H9 (cell line): ENCODE measurements around the gene REEP3. TPM values are rescaled to one million over a fixed set of nuclear protein-coding genes. Genes with fewer than 3 reads are reported as not detected.
A peak's percentile ranks its signal among the peaks of the same experiment; 100 is the strongest.

Experiments used
- DNase-seq: peaks from one replicate; pipeline ENCODE4 v3.0.0-alpha.2; 2017
- H2AFZ ChIP-seq: one replicate; pipeline ENCODE4 v1.6.1; 2013; ENCODE audit warnings: mild to moderate bottlenecking, low read length, control low read depth, moderate library complexity
- H2AK5ac ChIP-seq: 2 replicates; pipeline ENCODE4 v1.6.1; 2013; ENCODE audit warnings: low read length, control low read depth, mixed read lengths; ENCODE audit not compliant: insufficient read length
- H2BK120ac ChIP-seq: one replicate; pipeline ENCODE4 v1.6.1; 2013; ENCODE audit warnings: low read depth, mild to moderate bottlenecking, low read length, control low read depth, inconsistent platforms; ENCODE audit not compliant: poor library complexity, severe bottlenecking
- H2BK12ac ChIP-seq: 2 replicates; pipeline ENCODE4 v1.6.1; 2013; ENCODE audit warnings: low read length, control low read depth, mixed read lengths, low read depth; ENCODE audit not compliant: insufficient read length
- H2BK15ac ChIP-seq: 2 replicates; pipeline ENCODE4 v1.6.1; 2013; ENCODE audit warnings: low read depth, low read length, control low read depth
- H2BK20ac ChIP-seq: one replicate; pipeline ENCODE4 v1.6.1; 2013; ENCODE audit warnings: low read depth, mild to moderate bottlenecking, low read length, control low read depth, inconsistent platforms; ENCODE audit not compliant: poor library complexity, severe bottlenecking
- H2BK5ac ChIP-seq: 2 replicates; pipeline ENCODE4 v1.6.1; 2013; ENCODE audit warnings: low read length, control low read depth, mixed read lengths; ENCODE audit not compliant: insufficient read length
- H3K14ac ChIP-seq: 2 replicates; pipeline ENCODE4 v1.6.1; 2013; ENCODE audit warnings: low read length, control low read depth; ENCODE audit not compliant: insufficient read depth
- H3K18ac ChIP-seq: 2 replicates; pipeline ENCODE4 v1.6.1; 2013; ENCODE audit warnings: low read depth, mild to moderate bottlenecking, mixed read lengths, low read length, control low read depth; ENCODE audit not compliant: insufficient read length
- H3K23ac ChIP-seq: 2 replicates; pipeline ENCODE4 v1.6.1; 2013; ENCODE audit warnings: low read length, control low read depth, mixed read lengths, low read depth; ENCODE audit not compliant: insufficient read length
- H3K23me2 ChIP-seq: 2 replicates; pipeline ENCODE4 v1.6.1; 2013; ENCODE audit warnings: low read depth, mild to moderate bottlenecking, mixed read lengths, low read length, control low read depth; ENCODE audit not compliant: insufficient read length, poor library complexity, severe bottlenecking
- H3K27ac ChIP-seq: 2 replicates; pipeline ENCODE4 v1.5.1; 2013; ENCODE audit warnings: low read length, control low read depth, mixed read lengths, low read depth; ENCODE audit not compliant: insufficient read length
- H3K27me3 ChIP-seq: 2 replicates; pipeline ENCODE4 v1.6.1; 2013; ENCODE audit warnings: low read length, control low read depth, inconsistent platforms; ENCODE audit not compliant: insufficient read depth
- H3K4ac ChIP-seq: 2 replicates; pipeline ENCODE4 v1.6.1; 2013; ENCODE audit warnings: low read depth, mild to moderate bottlenecking, control low read depth, inconsistent platforms, low read length, moderate library complexity
- H3K4me1 ChIP-seq: 2 replicates; pipeline ENCODE4 v1.6.1; 2013; ENCODE audit warnings: low read length, control low read depth, inconsistent platforms; ENCODE audit not compliant: insufficient read depth
- H3K4me2 ChIP-seq: 2 replicates; pipeline ENCODE4 v1.6.1; 2013; ENCODE audit warnings: low read length, control low read depth, mixed read lengths; ENCODE audit not compliant: insufficient read length, insufficient read depth
- H3K56ac ChIP-seq: 2 replicates; pipeline ENCODE4 v1.6.1; 2013; ENCODE audit warnings: low read depth, mild to moderate bottlenecking, mixed read lengths, low read length, control low read depth; ENCODE audit not compliant: insufficient read length
- H3K79me1 ChIP-seq: 2 replicates; pipeline ENCODE4 v1.6.1; 2013; ENCODE audit warnings: low read depth, mild to moderate bottlenecking, moderate library complexity, low read length, control low read depth, inconsistent platforms; ENCODE audit not compliant: insufficient read depth, poor library complexity, severe bottlenecking
- H3K79me2 ChIP-seq: 2 replicates; pipeline ENCODE4 v1.6.1; 2013; ENCODE audit warnings: low read length, control low read depth, inconsistent platforms; ENCODE audit not compliant: insufficient read depth
- H3K9ac ChIP-seq: 2 replicates; pipeline ENCODE4 v1.6.1; 2013; ENCODE audit warnings: low read length, control low read depth, mixed read lengths; ENCODE audit not compliant: insufficient read length; ENCODE audit errors: extremely low read depth
- H3K9me3 ChIP-seq: one replicate; pipeline ENCODE4 v1.6.1; 2013; ENCODE audit warnings: low read depth, low read length, inconsistent platforms; ENCODE audit not compliant: control insufficient read depth
- H3T11ph ChIP-seq: one replicate; pipeline ENCODE4 v1.6.1; 2013; ENCODE audit warnings: mild to moderate bottlenecking, low read length, control low read depth, inconsistent platforms
- H4K20me1 ChIP-seq: one replicate; pipeline ENCODE4 v1.6.1; 2013; ENCODE audit not compliant: control insufficient read depth, insufficient read length, insufficient read depth
- H4K5ac ChIP-seq: 2 replicates; pipeline ENCODE4 v1.6.1; 2013; ENCODE audit warnings: low read depth, mild to moderate bottlenecking, mixed read lengths, low read length, control low read depth; ENCODE audit not compliant: insufficient read length
- H4K8ac ChIP-seq: replicated peaks from 2 replicates; pipeline ENCODE4 v1.6.1; 2013; ENCODE audit warnings: low read length, control low read depth, mixed read lengths, low read depth; ENCODE audit not compliant: insufficient read length
- H4K91ac ChIP-seq: 2 replicates; pipeline ENCODE4 v1.6.1; 2013; ENCODE audit warnings: low read depth, mild to moderate bottlenecking, moderate library complexity, mixed read lengths, low read length, control low read depth; ENCODE audit not compliant: insufficient read length
- H3K27ac Mint-ChIP-seq, 3 experiments: 2 replicates in 2 of 3; 3 replicates in 1 of 3; pipeline ENCODE4 v1.8.0; 2020 to 2021; ENCODE audit warnings: mixed read lengths in 3 of 3, mild to moderate bottlenecking in 1 of 3, moderate library complexity in 1 of 3
- H3K27me3 Mint-ChIP-seq: 2 replicates; pipeline ENCODE4 v1.8.0; 2021; ENCODE audit warnings: low read depth, mild to moderate bottlenecking, moderate library complexity, mixed read lengths
- H3K36me3 Mint-ChIP-seq, 3 experiments: 2 replicates in 2 of 3; 3 replicates in 1 of 3; pipeline ENCODE4 v1.8.0; 2020 to 2021; ENCODE audit warnings: low read depth in 3 of 3, mixed read lengths in 3 of 3; ENCODE audit not compliant: insufficient read depth in 1 of 3
- H3K4me1 Mint-ChIP-seq, 2 experiments: 2 replicates each; pipeline ENCODE4 v1.8.0; 2020; ENCODE audit warnings: mixed read lengths in 2 of 2
- H3K4me3 Mint-ChIP-seq, 2 experiments: 2 replicates in 1 of 2; 3 replicates in 1 of 2; pipeline ENCODE4 v1.8.0; 2020 to 2021; ENCODE audit warnings: mild to moderate bottlenecking in 2 of 2, mixed read lengths in 2 of 2, moderate library complexity in 1 of 2
- H3K9me3 Mint-ChIP-seq, 2 experiments: 2 replicates in 1 of 2; 3 replicates in 1 of 2; pipeline ENCODE4 v1.8.0; 2020; ENCODE audit warnings: mild to moderate bottlenecking in 2 of 2, mixed read lengths in 2 of 2, moderate library complexity in 1 of 2
- CTCF ChIP-seq: fragments of 200-600 bp; sonication (generic); conservative IDR thresholded peaks from 3 replicates; pipeline ENCODE4 v1.8.0; 2021; ENCODE audit warnings: antibody characterized with exemption, mild to moderate bottlenecking
- WGBS: extraction: QIAGEN DNeasy Blood & Tissue Kit; methylation state at CpG from one replicate; pipeline ENCODE4 v1.1.7; 2013; ENCODE audit warnings: missing lambda C conversion rate, low lambda C conversion rate, mixed read lengths; ENCODE audit not compliant: insufficient read length; ENCODE audit errors: extremely low coverage; 5-methylcytosine and 5-hydroxymethylcytosine counted together
- long read RNA-seq: library from polyadenylated mRNA; unstranded; transcript quantifications from one replicate; pipeline ENCODE4 v2.0.0, GENCODE V29; 2020
- total RNA-seq: library from RNA; stranded (reverse); gene quantifications from 2 replicates; pipeline ENCODE4 v1.2.1, GENCODE V29; 2021

REEP3 gene
- total RNA-seq = 21.4 and 23.8 TPM in 2 replicates
- long read RNA-seq, full-length matches to known transcripts = 6 of 21 reads
- long read RNA-seq, partial matches to known transcripts = 9 of 21 reads
- long read RNA-seq, other reads (novel, unspliced or antisense) = 6 of 21 reads

GRCh38 chr10:63520500-63521415 lies at the start of gene REEP3:
Gene REEP3, plus strand, starts transcription at chr10:63521401. Its CDS starts 145 bp downstream, at chr10:63521546.
- no peaks in the 10 kb centered on the region for H4K20me1 ChIP-seq
- peaks cover 36% of the 10 kb centered on the region; the same call in 1 of the 2 replicates for H3K79me2 ChIP-seq
- no peak within 1 kb of the TSS for H2BK120ac ChIP-seq
- no peaks in the 10 kb centered on the region for H3K27me3 ChIP-seq
- H3K4me1 ChIP-seq = peaks cover 3% of the 10 kb centered on the region; the same call in 1 of the 2 replicates
- TF ChIP-seq CTCF = no peak
- H2AFZ ChIP-seq = no peak within 1 kb of the TSS
- H3K14ac ChIP-seq = peak within 1 kb of the TSS; percentile 98
- no peak within 1 kb of the TSS for H2AK5ac ChIP-seq
- Mint-ChIP-seq H3K27ac (peak within 1 kb of the TSS; percentile 96 to 98 (median 97)), H3K27me3 (peaks cover 4% of the 10 kb centered on the region; the same call in 1 of the 2 replicates), H3K4me1 (peaks cover 67 to 69% of the 10 kb centered on the region in 2 experiments), H3K36me3 (peaks cover 0 to 5% (median 4%) of the 10 kb centered on the region in 3 experiments; a peak in 4 of 7 replicates), H3K4me3 (peak within 1 kb of the TSS; percentile 85 to 87), H3K9me3 (no peaks in the 10 kb centered on the region)
- no peak within 1 kb of the TSS; the same call in 1 of the 2 replicates for H3K4ac ChIP-seq
- no peak within 1 kb of the TSS for H3K23ac ChIP-seq
- H2BK20ac ChIP-seq = no peak within 1 kb of the TSS
- H4K5ac ChIP-seq = peak within 1 kb of the TSS; percentile 66
- no peaks in the 10 kb centered on the region for H3K9me3 ChIP-seq
- no peak within 1 kb of the TSS for H4K8ac ChIP-seq
- DNase-seq = peak; percentile 70
- no peak within 1 kb of the TSS for H3K56ac ChIP-seq
- H3K79me1 ChIP-seq = peaks cover 8% of the 10 kb centered on the region
- WGBS = no CpG with 5 or more reads among the region's 52 CpGs
- H2BK5ac ChIP-seq = peak within 1 kb of the TSS; percentile 86
- H3T11ph ChIP-seq = no peak within 1 kb of the TSS
- no peak within 1 kb of the TSS for H4K91ac ChIP-seq
- H3K9ac ChIP-seq = peak within 1 kb of the TSS; percentile 93
- no peaks in the 10 kb centered on the region for H3K23me2 ChIP-seq
- H3K4me2 ChIP-seq = peak within 1 kb of the TSS; percentile 84
- H3K27ac ChIP-seq = peak within 1 kb of the TSS; percentile 81
- no peak within 1 kb of the TSS for H2BK15ac ChIP-seq
- H3K18ac ChIP-seq = peak within 1 kb of the TSS; percentile 93
- no peak within 1 kb of the TSS for H2BK12ac ChIP-seq
